IPS DF 4.7 (cell line): ENCODE results near the gene SLU7.

Experiments
- DNase-seq: peaks from one replicate; pipeline ENCODE4 v3.0.0-alpha.2; 2013; ENCODE audit warnings: low spot score; ENCODE audit errors: extremely low read depth

The SLU7 gene

DNA sequence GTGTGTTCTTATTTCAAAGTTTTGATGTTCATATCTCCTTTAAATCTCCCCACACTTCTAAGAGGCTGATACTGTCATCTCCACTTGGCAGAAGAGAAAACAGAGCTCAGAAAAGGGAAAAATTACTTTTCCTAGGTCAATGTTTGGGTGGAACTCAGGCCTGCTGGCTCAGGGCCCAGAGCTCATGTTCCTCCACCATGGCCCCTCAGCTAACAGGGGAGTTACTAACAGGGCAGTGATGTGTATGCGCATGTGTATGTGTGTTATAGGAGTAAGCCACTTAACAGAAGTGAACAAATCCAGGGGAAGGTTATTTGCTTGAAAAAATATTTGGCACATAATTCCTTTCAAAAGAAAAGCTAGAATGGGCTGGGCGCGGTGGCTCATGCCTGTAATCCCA, 51.0 kb downstream of the SLU7 start:
- DNase-seq, result no peak

DNA sequence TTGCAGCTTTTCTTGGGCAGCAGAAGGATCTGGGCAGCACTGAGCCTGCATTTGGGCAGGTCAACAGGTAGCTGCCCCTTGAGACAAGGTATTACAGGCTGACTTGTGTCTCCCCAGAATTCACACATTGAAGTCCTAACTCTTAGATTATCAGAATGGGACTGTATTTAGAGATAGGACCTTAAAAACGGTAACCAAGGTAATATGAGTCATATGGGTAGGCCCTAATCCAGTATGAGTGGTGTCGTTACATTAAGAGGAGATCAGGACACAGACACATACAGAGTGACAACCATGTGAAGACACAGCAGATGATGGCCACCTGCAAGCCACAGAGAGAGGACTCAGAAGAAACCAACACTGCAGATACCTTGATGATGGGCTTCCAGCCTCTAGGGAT, 51.6 kb downstream of the SLU7 start:
- no peak for DNase-seq

DNA sequence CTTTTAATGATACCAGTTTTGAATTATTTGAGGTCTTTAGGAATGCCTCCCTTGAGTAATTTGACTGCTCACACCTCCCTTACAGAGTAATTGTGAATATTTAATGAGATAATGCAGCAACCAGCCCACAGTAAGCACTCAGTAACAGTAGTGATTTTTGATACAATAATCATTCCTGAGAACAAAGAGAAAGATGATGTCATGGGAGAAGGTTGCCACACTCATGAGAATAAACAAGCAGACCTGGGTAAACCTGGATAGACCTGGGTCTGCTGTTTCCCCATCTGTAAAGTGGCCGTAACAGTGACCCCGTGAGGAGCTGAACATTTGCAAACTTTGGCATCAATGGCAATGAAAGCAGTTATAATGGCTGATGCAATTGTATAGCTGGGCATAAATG, 52.7 kb downstream of the SLU7 start:
- DNase-seq, result no peak

DNA sequence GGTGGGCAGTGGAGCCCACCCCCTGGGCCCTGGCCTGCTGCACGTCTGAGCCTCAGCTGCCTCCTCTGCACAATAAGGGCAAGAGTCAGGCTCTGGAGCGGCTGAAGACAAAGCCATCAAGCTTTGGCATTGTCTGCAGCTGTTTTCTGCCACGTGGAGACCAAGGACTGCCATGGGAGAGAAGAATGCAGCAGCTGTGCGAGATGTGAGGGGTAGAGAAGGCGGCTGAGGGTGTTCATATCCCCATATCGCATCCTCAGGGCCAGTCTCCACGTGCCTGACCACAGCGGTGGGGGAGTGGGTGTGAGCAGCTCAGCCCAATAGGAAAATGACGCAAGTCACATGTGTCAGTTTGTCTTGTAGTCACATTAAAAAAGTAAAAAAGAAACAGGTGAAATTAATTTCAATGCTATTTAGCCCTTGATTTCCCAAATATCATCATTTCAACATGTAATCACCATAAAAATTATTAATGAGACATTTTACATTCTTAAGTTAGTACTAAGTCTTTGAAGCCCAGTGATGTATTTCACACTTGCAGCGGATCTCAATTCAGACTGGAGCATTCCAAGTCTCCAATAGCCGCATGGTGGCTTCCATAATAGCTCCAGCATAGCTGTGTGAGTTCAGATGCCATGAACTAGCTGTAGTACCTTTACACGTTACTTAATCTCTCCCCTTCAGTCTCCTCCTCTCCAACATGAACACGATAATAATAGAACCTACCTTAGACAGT, 55.1 kb downstream of the SLU7 start:
- no peak for DNase-seq

DNA sequence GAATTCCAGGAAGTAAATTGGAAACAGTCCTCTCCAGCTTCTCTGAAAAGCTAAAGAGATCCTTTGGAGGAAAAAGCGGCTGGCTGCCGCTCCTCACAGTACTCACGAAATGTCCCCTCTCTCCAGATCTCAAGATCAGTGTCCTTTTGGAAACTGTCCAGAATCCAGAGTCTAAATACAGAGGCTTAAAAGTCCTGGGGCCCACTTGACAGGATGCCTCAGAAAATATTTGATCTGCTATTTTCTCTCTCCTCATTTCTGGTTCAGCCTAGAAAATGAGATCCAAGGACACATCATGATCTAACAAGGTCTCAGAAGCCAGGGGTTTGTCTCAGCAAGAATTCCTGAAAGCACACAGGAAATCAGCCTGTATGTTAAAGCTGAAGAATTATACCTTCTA, 55.7 kb downstream of the SLU7 start:
- no peak for DNase-seq

DNA sequence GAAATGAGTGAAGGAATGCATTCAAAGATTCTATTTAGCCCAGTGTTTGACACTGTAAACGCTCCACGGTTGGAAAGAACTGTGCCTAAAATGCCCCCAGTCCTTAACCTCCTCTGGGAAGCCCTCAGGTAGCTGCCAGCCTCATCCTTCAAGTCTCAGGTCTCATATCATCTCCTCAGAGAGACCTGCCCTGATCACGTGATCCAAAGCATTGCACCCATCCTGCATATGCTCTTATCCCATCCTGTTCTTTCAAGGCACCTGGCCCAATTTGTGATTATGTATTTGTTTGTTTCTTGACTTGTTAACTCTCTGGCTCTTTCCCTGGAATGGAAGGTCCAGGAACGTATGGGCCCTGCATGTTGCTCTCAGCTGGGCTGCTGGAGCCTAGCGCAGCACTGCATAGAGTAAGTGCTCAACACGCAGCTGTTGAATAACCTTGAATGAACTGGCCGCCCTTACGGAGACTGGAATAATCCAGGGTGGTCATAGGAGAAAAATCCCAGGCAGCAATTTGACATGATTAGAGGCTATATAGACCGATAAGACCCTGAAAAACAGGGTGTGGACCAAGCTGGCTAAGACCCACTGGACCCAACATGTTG, 57.2 kb downstream of the SLU7 start:
- DNase-seq, result no peak

DNA sequence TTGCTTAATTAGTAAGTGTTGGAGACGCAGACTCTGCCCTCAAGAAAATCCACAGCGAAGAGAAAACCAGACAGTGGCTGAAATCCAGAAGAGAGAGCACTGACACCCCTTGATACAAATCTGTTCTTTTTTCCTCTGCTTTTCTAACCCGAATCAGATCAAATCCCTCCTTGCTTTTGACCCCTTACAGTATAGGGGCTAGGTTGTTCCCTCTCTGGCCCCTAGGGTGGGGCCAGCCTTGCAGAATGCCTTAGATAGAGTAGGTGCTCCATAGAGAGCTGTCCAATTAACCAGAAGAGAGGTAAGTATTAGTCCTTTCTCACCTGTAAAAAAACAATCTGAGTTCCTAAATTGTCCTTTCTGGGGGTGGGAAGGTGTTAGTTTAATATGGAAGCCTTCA, 58.6 kb downstream of the SLU7 start:
- no peak for DNase-seq

DNA sequence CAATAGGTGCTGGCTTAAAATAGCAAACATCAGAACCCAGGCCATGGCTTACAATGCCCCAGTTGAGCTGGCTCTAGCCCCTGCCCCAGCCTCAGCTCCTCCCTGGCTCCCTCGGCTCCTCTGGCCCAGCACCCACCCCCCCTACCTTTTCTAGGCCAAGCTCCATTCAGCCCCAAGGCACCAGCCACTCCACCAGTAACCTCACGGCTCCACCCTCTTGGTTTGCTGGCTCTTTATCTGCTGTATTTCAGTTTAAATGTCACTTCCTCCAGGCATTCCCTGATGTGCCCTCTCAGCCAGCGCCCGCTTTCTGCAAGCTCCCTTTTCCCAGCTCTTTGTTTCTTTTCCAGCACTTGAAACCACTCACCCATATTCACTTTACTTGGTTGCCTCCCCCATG, 59.1 kb downstream of the SLU7 start:
- DNase-seq, result no peak

DNA sequence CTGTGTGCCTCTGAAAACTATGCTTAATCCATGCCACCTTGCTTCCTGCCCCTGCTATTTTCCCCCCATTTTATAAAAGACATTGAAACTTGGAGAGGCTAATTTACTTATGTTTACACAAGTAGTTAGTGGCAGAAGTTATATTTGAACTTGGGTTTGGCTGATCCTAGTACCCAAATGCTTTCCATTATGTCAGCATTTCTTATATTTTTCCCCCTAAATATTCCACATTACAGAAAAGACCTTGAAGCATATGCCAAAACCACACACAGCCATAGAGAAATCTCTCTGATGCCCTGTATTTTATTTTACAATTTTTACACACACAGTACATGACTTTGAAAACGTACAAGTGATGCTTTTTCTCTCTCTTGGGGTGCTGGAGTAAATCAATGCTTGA, 59.6 kb downstream of the SLU7 start:
- no peak for DNase-seq

DNA sequence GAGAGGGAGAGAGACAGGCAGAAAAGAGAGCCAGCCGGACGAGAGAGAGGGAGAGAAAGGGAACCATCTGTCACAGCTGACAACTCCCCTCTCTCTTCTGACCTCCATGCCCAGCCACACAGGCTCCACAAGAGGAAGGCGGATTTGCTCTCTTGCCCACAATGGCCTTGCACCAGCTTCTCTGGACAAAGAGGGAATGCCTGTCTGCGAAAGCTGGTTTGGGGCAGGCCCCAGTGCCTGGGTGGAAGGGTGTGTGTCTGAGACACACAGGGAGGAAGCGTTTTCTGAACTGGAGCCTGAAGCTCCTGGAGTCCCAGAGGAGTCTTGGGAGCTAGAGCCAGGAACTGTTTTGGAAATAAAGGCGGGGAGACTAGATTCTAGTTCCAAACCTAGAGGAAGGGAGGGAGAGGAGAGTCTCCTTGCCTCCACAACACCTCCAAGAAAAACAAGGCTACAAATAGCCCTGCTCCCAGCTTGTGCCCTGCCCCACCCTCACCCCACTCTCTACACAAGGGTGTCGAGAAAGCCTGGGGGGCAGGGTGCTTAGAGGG, 60.9 kb downstream of the SLU7 start:
- DNase-seq, result no peak

DNA sequence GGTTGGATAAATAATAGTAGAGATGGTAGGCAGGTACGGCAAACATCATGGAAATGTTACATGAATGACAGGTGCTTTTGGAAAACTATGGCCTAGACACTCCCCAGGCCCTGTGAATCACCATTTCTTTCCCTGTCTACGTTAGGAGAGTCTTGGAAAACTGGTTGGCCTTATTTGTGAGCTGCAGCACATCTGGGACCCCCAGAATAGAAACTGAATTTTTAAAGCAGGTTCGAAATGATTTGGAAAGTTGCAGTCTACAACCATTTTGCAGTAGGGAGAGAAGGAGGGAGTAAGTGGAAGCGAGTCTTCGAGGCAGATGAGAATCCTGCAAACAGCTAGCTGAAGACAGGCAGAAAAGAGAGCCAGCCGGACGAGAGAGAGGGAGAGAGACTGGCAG, 61.5 kb downstream of the SLU7 start:
- no peak for DNase-seq

DNA sequence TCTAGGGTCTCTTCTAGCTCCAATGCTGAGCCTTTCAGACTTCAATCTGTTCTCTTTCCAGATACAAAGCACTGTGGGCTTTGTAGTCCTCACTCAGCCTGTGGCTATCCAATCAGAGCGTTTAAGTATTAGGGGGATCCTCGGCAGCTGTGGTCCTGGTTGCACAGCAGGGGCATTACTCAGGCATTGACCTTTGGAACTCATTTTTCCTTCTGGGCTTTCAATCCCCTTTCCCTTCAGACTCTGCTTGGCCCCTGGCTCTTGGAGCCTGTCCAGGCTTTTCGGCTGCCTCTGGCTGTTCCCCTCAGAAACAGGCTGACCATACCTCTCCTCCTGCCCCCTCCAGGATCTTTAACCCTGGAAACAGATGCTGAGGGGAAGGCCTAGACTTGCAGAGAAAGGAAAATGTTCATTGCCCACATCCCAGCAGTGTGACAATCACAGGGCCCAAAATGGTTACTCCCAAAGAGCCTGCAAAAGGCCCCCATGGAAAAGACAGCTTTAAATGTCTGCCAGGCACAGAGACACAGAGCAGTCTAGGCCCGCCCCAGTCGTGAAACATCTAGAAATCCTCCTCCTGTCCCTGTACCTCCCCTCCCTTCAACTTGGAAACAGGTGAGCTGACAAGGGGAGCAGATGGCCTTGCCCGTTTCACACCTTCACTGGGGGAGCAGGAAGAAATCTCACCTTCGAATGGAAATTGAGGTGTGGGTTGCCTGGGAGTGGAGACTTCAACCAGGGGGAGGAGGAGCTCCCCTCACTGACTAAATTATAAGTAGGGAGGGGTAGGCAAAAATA, 62.1 kb downstream of the SLU7 start:
- DNase-seq, result no peak

DNA sequence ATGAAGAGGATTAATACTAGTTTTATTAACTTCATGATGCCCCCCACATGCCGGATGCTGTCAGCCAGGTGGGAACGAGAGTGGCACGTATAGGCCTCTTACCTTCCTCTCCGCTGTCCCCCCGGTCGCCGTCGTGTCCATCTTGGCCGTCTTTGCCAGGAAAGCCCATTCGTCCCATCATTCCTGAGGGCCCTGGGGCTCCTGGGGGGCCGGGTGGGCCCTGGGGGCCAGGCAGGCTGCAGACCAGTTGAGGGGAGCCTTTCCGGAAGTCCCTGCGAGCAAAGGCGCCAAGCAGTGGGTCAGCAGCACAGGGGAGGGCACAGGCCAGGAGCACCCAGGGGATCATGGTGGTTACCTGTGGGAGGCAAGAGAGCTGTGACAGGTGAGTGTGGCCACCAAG, 64.2 kb downstream of the SLU7 start:
- DNase-seq, result no peak

DNA sequence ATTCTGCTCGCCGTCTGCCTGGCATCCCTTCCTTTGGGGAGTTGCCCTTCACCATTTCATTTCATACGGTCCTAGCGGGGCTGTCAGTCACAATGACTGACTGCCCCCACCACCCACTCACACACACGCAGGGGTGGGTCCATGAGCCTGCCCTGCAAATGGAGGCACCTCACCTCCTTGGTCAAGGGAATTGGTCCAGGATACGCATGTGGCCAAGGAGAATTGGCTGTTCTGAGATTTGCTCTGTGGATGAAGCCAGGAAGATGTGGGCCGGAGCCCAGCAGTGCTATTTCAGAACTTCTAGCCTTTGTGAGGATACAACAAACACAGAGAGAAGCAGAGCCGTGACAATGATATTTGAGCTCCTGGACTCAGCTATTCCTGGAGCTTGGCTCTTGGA, 65.5 kb downstream of the SLU7 start:
- DNase-seq, result no peak

DNA sequence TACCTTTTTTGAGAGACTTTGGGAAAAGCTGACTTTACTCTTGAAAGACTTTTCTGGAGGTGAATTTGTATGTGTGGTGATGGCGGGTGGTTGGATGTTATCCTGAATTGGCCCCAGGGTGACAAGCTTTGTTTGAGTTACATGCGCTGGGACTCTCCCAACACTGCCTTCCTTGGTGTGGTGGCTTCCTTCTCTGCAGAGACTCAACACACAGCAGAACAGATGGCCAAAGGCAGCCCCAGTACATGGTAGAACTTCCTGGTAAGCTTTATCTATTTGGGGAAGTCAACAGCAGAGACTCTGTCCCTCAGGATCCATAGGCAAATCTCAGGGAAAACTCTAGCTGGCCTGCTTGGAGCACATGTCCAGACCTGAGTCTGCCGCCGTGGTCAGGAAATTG, 66.6 kb downstream of the SLU7 start:
- DNase-seq, result no peak
